SK-N-SH (cell line): ENCODE data around the gene SH3PXD2B. TPM values are rescaled to one million over a fixed set of nuclear protein-coding genes. Genes with fewer than 3 reads are reported as not detected.

Experiments used
- CTCF ChIA-PET: fragments of 300-600, 350-600 bp; formaldehyde crosslinking; extraction: SDS; loops from one replicate; lab custom pipeline; 2021; lab: Yijun Ruan, JAX
- POLR2A ChIA-PET: fragments of 350-600 bp; sonication (Branson Sonifier 250); formaldehyde crosslinking; extraction: SDS; loops from one replicate; lab custom pipeline; 2020; ENCODE audit warnings: antibody characterized with exemption, inconsistent platforms; lab: Yijun Ruan, JAX
- DNase-seq: peaks from one replicate; pipeline ENCODE4 v3.0.0; 2012
- H2AFZ ChIP-seq: fragments of 200-600 bp; sonication (generic); 2 replicates; pipeline ENCODE4 v1.8.1; 2016; ENCODE audit warnings: antibody characterized with exemption, mild to moderate bottlenecking, low read depth
- H3F3A ChIP-seq: fragments of 200-600 bp; sonication (generic); replicated peaks from 2 replicates; pipeline ENCODE3; 2016; ENCODE audit warnings: antibody characterized with exemption, mild to moderate bottlenecking; ENCODE audit not compliant: insufficient read depth
- H3K27ac ChIP-seq, 2 experiments: fragments of 200-500 bp in 1 of 2; fragments of 200-600 bp in 1 of 2; sonication (Bioruptor generic) in 1 of 2; sonication (generic), shearing (Covaris generic) in 1 of 2; 2 replicates each; pipeline versions ENCODE4 v1.5.1 to v1.6.1; 2014 to 2016; ENCODE audit warnings: low read depth in 2 of 2, inconsistent platforms in 1 of 2, low read length in 1 of 2, mild to moderate bottlenecking in 1 of 2, mixed read lengths in 1 of 2
- H3K27me3 ChIP-seq: fragments of 200-600 bp; sonication (generic), shearing (Covaris generic); 2 replicates; pipeline ENCODE4 v1.6.1; 2016; ENCODE audit warnings: mixed run types; ENCODE audit not compliant: insufficient read depth
- H3K36me3 ChIP-seq, 2 experiments: fragments of 200-500 bp in 1 of 2; fragments of 200-600 bp in 1 of 2; sonication (Bioruptor generic) in 1 of 2; sonication (generic) in 1 of 2; replicated peaks in 1 of 2; 2 replicates each; pipeline versions ENCODE3 to v1.5.1; 2014 to 2016; ENCODE audit warnings: low read length in 1 of 2, mild to moderate bottlenecking in 1 of 2; ENCODE audit not compliant: insufficient read depth in 2 of 2, control insufficient read depth in 1 of 2
- H3K4me1 ChIP-seq, 2 experiments: fragments of 200-500 bp in 1 of 2; fragments of 200-600 bp in 1 of 2; sonication (Bioruptor generic) in 1 of 2; sonication (generic), shearing (Covaris generic) in 1 of 2; 2 replicates each; pipeline versions ENCODE4 v1.5.1 to v1.6.1; 2014 to 2016; ENCODE audit warnings: low read depth in 1 of 2, low read length in 1 of 2, mixed run types in 1 of 2; ENCODE audit not compliant: insufficient read depth in 2 of 2, control insufficient read depth in 1 of 2
- H3K4me2 ChIP-seq: fragments of 200-600 bp; sonication (generic), shearing (Covaris generic); 2 replicates; pipeline ENCODE4 v1.6.1; 2017; ENCODE audit warnings: mixed run types
- H3K4me3 ChIP-seq, 2 experiments: fragments of 200-500 bp in 1 of 2; fragments of 200-600 bp in 1 of 2; sonication (Bioruptor generic) in 1 of 2; sonication (generic), shearing (Covaris generic) in 1 of 2; 2 replicates each; pipeline versions ENCODE4 v1.5.1 to v1.8.1; 2014 to 2016; ENCODE audit warnings: low read depth in 2 of 2, inconsistent platforms in 1 of 2, low read length in 1 of 2, mild to moderate bottlenecking in 1 of 2, mixed read lengths in 1 of 2, moderate library complexity in 1 of 2
- H3K79me2 ChIP-seq: fragments of 200-600 bp; sonication (generic); 2 replicates; pipeline ENCODE4 v1.8.1; 2017; ENCODE audit warnings: mild to moderate bottlenecking; ENCODE audit not compliant: insufficient read depth
- H3K9ac ChIP-seq: fragments of 200-600 bp; sonication (generic); 2 replicates; pipeline ENCODE4 v1.6.1; 2017; ENCODE audit warnings: mixed run types
- H3K9me2 ChIP-seq: fragments of 200-600 bp; sonication (generic); 2 replicates; pipeline ENCODE4 v1.6.1; 2017; ENCODE audit warnings: mixed run types
- H3K9me3 ChIP-seq: fragments of 200-600 bp; sonication (generic); 2 replicates; pipeline ENCODE4 v1.6.1; 2017; ENCODE audit warnings: mixed run types, mild to moderate bottlenecking, moderate library complexity
- H4K20me1 ChIP-seq: fragments of 200-600 bp; sonication (generic); 2 replicates; pipeline ENCODE4 v1.6.1; 2017; ENCODE audit warnings: mild to moderate bottlenecking, mixed run types; ENCODE audit not compliant: insufficient read depth
- CHD2 ChIP-seq: fragments of 150-350 bp; IDR thresholded peaks from 2 replicates; pipeline ENCODE4 v1.6.1; 2018; ENCODE audit warnings: low read length; ENCODE audit not compliant: partially characterized antibody
- ELF1 ChIP-seq: IDR thresholded peaks from 2 replicates; pipeline ENCODE4 v1.4.0; 2012
- EP300 ChIP-seq, 2 experiments: IDR thresholded peaks; 2 replicates each; pipeline versions ENCODE4 v1.4.0 to v1.6.1; 2012; ENCODE audit warnings: borderline replicate concordance in 1 of 2, low read depth in 1 of 2, low read length in 1 of 2
- FOSL2 ChIP-seq: IDR thresholded peaks from 2 replicates; pipeline ENCODE4 v1.4.0; 2012; ENCODE audit warnings: low read depth, mild to moderate bottlenecking, moderate library complexity, borderline replicate concordance
- FOXM1 ChIP-seq: IDR thresholded peaks from 2 replicates; pipeline ENCODE4 v1.4.0; 2012; ENCODE audit warnings: low read depth, mild to moderate bottlenecking
- GABPA ChIP-seq: IDR thresholded peaks from 2 replicates; pipeline ENCODE4 v1.4.0; 2012; ENCODE audit warnings: low read depth, mild to moderate bottlenecking
- MXI1 ChIP-seq: IDR thresholded peaks from 2 replicates; pipeline ENCODE4 v1.6.1; 2012; ENCODE audit warnings: mild to moderate bottlenecking, low read depth, low read length, improper control_type of control experiment
- NFIC ChIP-seq: IDR thresholded peaks from 2 replicates; pipeline ENCODE4 v1.4.0; 2012; ENCODE audit warnings: borderline replicate concordance
- NRF1 ChIP-seq: IDR thresholded peaks from 2 replicates; pipeline ENCODE4 v1.6.1; 2012; ENCODE audit warnings: low read depth, mild to moderate bottlenecking, low read length
- RCOR1 ChIP-seq: fragments of 150-350 bp; IDR thresholded peaks from 2 replicates; pipeline ENCODE4 v1.6.1; 2017; ENCODE audit warnings: antibody characterized with exemption, low read length
- RFX5 ChIP-seq: IDR thresholded peaks from 2 replicates; pipeline ENCODE4 v1.6.1; 2012; ENCODE audit warnings: mild to moderate bottlenecking, improper control_type of control experiment, low read length
- RXRA ChIP-seq: IDR thresholded peaks from 2 replicates; pipeline ENCODE4 v1.4.0; 2012; ENCODE audit warnings: low read depth, mild to moderate bottlenecking, borderline replicate concordance
- TEAD4 ChIP-seq: IDR thresholded peaks from 2 replicates; pipeline ENCODE4 v1.4.0; 2012; ENCODE audit warnings: mild to moderate bottlenecking, borderline replicate concordance; ENCODE audit not compliant: insufficient read depth
- WGBS: methylation state at CpG from one replicate; pipeline ENCODE4 v1.1.6; 2017; ENCODE audit warnings: low lambda C conversion rate; 5-methylcytosine and 5-hydroxymethylcytosine counted together
- polyA plus RNA-seq, 3 experiments: library from polyadenylated mRNA; depleted of rRNA; stranded (reverse); fragments of >200 nt; gene quantifications; 2 replicates each; pipeline ENCODE4 v1.2.3, GENCODE V29; 2012
- TF ChIP-seq, protein P1 (sequence below): IDR thresholded peaks from 2 replicates; pipeline ENCODE4 v1.4.0; 2012; ENCODE audit warnings: low read depth
- TF ChIP-seq, protein P2 (sequence below): IDR thresholded peaks from 2 replicates; pipeline ENCODE4 v1.4.0; 2012; ENCODE audit warnings: low read depth, borderline replicate concordance
- TF ChIP-seq, protein P3 (sequence below): IDR thresholded peaks from 2 replicates; pipeline ENCODE4; 2012
- TF ChIP-seq, protein P4 (sequence below): IDR thresholded peaks from 2 replicates; pipeline ENCODE4 v1.6.1; 2012; ENCODE audit warnings: mild to moderate bottlenecking, low read depth, low read length, moderate library complexity
- TF ChIP-seq, protein P5 (sequence below): fragments of 150-350 bp; IDR thresholded peaks from 2 replicates; pipeline ENCODE4 v1.6.1; 2016; ENCODE audit warnings: mild to moderate bottlenecking, low read depth, low read length
- TF ChIP-seq, protein P6 (sequence below): fragments of 150-350 bp; IDR thresholded peaks from 2 replicates; pipeline ENCODE4 v1.6.1; 2017; ENCODE audit warnings: antibody characterized with exemption, low read length, low read depth, borderline replicate concordance

Gene SH3PXD2B
- polyA plus RNA-seq, 1 of the 3 experiments (the other 2 are of a cell fraction): 15.0 TPM

DNA sequence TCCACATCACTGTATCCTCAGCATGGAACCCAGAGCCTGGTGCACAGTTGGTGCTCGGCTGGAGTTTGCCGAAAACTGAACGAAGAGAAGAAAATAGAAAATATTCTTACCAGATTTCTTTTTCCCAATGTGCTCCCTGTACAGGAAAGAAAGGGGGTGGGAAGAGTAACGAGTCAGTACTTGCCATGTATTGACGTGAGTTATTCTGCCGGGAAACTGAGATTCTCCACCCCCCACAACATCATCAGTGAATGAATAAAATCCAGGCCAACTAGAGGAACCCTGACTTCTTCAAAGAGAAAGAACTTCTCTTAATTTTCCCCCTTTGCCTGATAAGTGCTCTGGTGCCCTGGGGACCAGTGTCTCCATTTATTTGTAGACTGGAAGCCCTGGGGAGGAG, 80.6 kb downstream of the SH3PXD2B start:
- WGBS: 93% methylated on average over 6 of the region's 6 CpGs
- POLR2A ChIA-PET: no interaction called here

More for the DNA sequence above, 80.6 kb downstream of the SH3PXD2B start:
- H4K20me1 ChIP-seq: no peaks in the 10 kb centered on the region
- peaks cover 6% of the 10 kb centered on the region; the same call in 1 of the 2 replicates for H3K9me3 ChIP-seq
- H3K9me2 ChIP-seq: no peaks in the 10 kb centered on the region
- CTCF ChIA-PET: no interaction called here
- H3K27me3 ChIP-seq: no peaks in the 10 kb centered on the region
- H3K36me3 ChIP-seq: peaks cover 27 to 62% of the 10 kb centered on the region in 2 experiments
- H3K4me1 ChIP-seq: no peaks in the 10 kb centered on the region
- peaks cover 3% of the 10 kb centered on the region for H3F3A ChIP-seq
- H2AFZ ChIP-seq: no peak overlapping the region
- H3K4me2 ChIP-seq: no peak overlapping the region
- no peak overlapping the region for H3K27ac ChIP-seq
- H3K79me2 ChIP-seq: peaks cover 11% of the 10 kb centered on the region; the same call in 1 of the 2 replicates
- no peak for DNase-seq
- no peak for TF ChIP-seq TEAD4
- TF ChIP-seq MXI1: no peak
- no peak for TF ChIP-seq GABPA
- no peak for TF ChIP-seq EP300 (IDR thresholded peaks at IDR 0.05; ENCODE audit: borderline replicate concordance in 1 of 2, low read depth in 1 of 2, low read length in 1 of 2)
- TF ChIP-seq FOSL2: no peak
- no peak for TF ChIP-seq NRF1
- no peak for TF ChIP-seq FOXM1
- TF ChIP-seq, protein P1, sequence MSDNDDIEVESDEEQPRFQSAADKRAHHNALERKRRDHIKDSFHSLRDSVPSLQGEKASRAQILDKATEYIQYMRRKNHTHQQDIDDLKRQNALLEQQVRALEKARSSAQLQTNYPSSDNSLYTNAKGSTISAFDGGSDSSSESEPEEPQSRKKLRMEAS: no peak
- TF ChIP-seq, protein P2, sequence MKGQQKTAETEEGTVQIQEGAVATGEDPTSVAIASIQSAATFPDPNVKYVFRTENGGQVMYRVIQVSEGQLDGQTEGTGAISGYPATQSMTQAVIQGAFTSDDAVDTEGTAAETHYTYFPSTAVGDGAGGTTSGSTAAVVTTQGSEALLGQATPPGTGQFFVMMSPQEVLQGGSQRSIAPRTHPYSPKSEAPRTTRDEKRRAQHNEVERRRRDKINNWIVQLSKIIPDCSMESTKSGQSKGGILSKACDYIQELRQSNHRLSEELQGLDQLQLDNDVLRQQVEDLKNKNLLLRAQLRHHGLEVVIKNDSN: no peak
- TF ChIP-seq, protein P3, sequence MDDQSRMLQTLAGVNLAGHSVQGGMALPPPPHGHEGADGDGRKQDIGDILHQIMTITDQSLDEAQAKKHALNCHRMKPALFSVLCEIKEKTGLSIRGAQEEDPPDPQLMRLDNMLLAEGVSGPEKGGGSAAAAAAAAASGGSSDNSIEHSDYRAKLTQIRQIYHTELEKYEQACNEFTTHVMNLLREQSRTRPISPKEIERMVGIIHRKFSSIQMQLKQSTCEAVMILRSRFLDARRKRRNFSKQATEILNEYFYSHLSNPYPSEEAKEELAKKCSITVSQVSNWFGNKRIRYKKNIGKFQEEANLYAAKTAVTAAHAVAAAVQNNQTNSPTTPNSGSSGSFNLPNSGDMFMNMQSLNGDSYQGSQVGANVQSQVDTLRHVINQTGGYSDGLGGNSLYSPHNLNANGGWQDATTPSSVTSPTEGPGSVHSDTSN: no peak
- TF ChIP-seq RXRA: no peak
- TF ChIP-seq, protein P4, sequence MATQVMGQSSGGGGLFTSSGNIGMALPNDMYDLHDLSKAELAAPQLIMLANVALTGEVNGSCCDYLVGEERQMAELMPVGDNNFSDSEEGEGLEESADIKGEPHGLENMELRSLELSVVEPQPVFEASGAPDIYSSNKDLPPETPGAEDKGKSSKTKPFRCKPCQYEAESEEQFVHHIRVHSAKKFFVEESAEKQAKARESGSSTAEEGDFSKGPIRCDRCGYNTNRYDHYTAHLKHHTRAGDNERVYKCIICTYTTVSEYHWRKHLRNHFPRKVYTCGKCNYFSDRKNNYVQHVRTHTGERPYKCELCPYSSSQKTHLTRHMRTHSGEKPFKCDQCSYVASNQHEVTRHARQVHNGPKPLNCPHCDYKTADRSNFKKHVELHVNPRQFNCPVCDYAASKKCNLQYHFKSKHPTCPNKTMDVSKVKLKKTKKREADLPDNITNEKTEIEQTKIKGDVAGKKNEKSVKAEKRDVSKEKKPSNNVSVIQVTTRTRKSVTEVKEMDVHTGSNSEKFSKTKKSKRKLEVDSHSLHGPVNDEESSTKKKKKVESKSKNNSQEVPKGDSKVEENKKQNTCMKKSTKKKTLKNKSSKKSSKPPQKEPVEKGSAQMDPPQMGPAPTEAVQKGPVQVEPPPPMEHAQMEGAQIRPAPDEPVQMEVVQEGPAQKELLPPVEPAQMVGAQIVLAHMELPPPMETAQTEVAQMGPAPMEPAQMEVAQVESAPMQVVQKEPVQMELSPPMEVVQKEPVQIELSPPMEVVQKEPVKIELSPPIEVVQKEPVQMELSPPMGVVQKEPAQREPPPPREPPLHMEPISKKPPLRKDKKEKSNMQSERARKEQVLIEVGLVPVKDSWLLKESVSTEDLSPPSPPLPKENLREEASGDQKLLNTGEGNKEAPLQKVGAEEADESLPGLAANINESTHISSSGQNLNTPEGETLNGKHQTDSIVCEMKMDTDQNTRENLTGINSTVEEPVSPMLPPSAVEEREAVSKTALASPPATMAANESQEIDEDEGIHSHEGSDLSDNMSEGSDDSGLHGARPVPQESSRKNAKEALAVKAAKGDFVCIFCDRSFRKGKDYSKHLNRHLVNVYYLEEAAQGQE: no peak
- no peak for TF ChIP-seq ELF1
- no peak for TF ChIP-seq NFIC
- no peak for TF ChIP-seq RCOR1
- TF ChIP-seq RFX5: no peak
- no peak for TF ChIP-seq CHD2
- TF ChIP-seq, protein P5, sequence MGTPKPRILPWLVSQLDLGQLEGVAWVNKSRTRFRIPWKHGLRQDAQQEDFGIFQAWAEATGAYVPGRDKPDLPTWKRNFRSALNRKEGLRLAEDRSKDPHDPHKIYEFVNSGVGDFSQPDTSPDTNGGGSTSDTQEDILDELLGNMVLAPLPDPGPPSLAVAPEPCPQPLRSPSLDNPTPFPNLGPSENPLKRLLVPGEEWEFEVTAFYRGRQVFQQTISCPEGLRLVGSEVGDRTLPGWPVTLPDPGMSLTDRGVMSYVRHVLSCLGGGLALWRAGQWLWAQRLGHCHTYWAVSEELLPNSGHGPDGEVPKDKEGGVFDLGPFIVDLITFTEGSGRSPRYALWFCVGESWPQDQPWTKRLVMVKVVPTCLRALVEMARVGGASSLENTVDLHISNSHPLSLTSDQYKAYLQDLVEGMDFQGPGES: no peak
- TF ChIP-seq, protein P6, sequence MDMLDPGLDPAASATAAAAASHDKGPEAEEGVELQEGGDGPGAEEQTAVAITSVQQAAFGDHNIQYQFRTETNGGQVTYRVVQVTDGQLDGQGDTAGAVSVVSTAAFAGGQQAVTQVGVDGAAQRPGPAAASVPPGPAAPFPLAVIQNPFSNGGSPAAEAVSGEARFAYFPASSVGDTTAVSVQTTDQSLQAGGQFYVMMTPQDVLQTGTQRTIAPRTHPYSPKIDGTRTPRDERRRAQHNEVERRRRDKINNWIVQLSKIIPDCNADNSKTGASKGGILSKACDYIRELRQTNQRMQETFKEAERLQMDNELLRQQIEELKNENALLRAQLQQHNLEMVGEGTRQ: no peak
- no peak overlapping the region for H3K4me3 ChIP-seq
- no peak overlapping the region for H3K9ac ChIP-seq
